ENCODE data around the gene RUNDC3A.

DNA sequence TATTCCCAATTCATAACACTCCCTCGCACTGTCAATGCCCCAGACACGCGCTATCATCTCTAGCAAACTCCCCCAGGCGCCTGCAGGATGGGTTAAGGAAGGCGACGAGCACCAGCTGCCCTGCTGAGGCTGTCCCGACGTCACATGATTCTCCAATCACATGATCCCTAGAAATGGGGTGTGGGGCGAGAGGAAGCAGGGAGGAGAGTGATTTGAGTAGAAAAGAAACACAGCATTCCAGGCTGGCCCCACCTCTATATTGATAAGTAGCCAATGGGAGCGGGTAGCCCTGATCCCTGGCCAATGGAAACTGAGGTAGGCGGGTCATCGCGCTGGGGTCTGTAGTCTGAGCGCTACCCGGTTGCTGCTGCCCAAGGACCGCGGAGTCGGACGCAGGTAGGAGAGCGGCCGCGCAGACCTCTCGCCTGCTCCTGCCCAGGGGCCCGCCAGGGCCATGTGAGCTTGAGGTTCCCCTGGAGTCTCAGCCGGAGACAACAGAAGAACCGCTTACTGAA, 36.6 kb downstream of the RUNDC3A start, which contains the start of gene GRN:
- peak; percentile 91 for TF ChIP-seq POLR2A (IDR thresholded peaks at IDR 0.05; ENCODE audit: low read depth, low read length)
- TF ChIP-seq TAF1 (IDR thresholded peaks at IDR 0.05; ENCODE audit: low read depth, low read length), result peak; percentile 71
- TF ChIP-seq POLR2AphosphoS5 (IDR thresholded peaks at IDR 0.05; ENCODE audit: low read depth, low read length), result peak; percentile 81; the same call in 1 of the 2 replicates
